Stimulated activated naive CD4-positive, alpha-beta T cell treated with Interleukin-2 at 50 U/mL for 16 hours (primary cell): Measurements from ENCODE around the gene PRRC2B.
A peak's percentile ranks its signal among the peaks of the same experiment; 100 is the strongest.

ENCODE experiments used
- DNase-seq: peaks from one replicate; lab custom pipeline; 2025; lab: John Stamatoyannopoulos, UW

Gene PRRC2B

GRCh38 chr9:131516930-131517329 lies 123.0 kb downstream of the PRRC2B start:
- DNase-seq: no peak

GRCh38 chr9:131517761-131518190 lies 123.9 kb downstream of the PRRC2B start:
- DNase-seq: no peak

DNA sequence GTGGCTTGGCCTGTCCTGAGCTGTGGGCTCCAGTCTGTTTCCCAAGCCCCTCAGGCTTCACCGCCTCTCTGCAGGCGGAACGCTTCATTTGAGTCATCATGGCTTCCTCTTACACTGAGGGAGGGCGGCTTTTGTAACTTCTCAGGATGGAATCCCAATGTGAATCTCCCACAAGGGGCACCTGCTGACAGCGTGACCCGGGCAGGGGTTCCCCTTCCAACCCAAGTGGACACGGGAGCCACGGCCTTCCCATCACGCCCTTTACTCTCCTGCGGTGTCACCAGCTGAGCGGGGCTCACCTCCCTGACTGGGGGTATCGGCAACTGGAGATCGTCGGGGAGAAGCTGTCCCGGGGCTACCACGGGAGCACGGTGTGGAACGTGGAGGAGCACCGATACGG lies 124.7 kb downstream of the PRRC2B start:
- no peak for DNase-seq

DNA sequence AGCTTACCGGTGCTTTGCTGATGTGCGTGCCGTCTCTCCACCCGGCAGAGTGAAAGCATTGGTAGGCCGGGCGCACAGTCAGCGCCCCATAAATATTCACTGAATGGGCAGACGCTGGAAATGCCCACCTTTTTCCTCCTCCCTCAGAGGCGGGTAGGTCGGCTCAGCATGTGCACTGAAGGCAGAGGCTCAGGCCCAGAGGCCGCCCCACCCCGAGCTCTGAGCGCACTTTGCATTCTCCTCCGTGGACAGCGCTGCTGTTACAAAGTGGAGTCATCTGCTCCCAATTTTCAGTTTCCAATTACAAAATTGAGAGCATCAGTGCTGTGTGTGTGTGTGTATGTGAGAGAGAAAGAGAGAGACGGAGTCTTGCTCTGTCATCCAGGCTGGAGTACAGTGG lies 126.6 kb downstream of the PRRC2B start:
- DNase-seq: no peak

DNA sequence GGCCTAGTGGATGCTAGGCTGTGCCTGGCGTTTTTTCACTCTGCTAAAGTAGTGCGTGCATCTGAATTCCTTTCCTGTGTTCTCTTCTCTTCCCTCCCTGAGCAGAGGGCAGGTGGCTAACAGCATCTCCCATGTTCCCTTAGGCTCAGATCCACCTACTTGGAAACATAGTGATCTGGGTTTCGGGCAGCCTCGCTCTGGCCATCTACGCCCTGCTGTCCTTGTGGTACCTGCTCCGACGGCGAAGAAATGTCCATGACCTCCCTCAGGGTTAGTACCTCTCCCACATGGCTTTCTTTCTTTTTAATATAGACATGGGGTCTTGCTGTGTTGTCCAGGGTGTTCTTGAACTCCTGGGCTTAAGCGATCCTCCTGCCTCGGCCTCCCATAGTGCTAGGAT lies 127.3 kb downstream of the PRRC2B start:
- DNase-seq: no peak

- no peak for DNase-seq
Measured at GRCh38 chr9:131521822-131522221, 127.9 kb downstream of the PRRC2B start.

- DNase-seq: no peak
Measured at GRCh38 chr9:131522257-131523085, 128.6 kb downstream of the PRRC2B start.

GRCh38 chr9:131523086-131523388 lies 129.2 kb downstream of the PRRC2B start:
- no peak for DNase-seq

- DNase-seq: no peak
Measured at GRCh38 chr9:131523451-131524435, 129.9 kb downstream of the PRRC2B start.

DNA sequence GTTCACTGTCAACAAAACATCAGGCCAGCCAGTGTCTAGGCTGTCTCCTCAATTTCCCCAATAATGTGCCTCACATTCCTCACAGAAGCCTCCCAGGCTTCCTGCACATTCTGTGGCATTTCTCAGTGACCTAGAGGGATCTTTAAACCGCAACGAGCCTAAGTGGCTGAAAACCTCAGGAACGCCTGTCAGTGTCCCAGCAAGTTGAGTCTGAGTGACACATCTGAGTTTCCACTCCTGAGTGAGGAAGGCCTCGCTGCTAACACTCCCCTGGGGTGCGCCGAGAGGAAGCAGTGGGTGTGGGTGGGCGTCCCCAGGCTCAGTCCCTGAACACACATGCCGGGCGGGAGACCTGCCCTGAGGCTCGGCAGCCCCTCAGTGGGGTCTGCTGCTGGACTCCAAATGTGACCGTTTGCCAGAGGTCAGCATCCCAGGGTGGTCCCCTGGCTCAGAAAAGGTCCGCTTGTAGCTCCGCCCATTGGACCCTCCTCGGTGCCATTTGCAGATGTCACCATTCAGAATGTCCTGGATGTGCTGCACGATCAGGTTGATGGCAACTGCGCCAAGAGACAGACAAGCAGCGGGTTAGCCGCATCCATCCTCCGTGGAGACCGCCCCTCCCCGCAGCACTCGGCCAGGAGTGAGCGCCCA lies 130.9 kb downstream of the PRRC2B start:
- DNase-seq: no peak

- DNase-seq: no peak
Measured at GRCh38 chr9:131525643-131526565, 132.0 kb downstream of the PRRC2B start.

- DNase-seq: no peak
Measured at GRCh38 chr9:131528186-131528585, 134.3 kb downstream of the PRRC2B start.

DNA sequence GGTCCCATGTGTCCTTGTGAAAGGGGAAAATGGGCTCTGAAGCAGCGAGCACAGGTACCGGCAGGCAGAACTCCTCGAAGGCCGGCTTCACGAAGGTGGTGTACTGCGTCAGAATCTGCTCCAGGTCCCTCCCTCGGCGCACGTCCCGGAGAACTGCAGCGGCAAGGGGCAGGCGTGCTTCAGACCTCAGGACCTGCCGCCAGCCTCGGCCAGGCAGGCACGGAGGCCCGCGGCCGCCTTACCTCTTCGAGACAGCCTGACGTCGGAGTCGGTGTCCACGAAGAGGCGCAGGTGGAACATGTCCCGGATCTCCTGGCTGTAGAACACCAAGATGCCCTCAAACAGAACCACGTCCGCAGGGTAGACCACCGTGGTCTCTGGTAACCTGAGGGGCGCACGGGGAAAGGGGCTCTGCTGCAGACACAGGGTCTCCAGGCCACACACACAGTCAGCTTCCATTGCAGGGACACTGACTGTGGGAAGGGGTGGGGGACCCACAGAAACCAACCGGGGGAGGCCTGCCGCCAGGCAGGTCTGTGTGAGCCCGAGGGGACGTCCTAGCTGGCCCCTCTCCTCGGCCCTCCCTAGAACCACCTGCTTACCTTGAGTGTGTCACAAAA lies 135.1 kb downstream of the PRRC2B start:
- DNase-seq: no peak

DNA sequence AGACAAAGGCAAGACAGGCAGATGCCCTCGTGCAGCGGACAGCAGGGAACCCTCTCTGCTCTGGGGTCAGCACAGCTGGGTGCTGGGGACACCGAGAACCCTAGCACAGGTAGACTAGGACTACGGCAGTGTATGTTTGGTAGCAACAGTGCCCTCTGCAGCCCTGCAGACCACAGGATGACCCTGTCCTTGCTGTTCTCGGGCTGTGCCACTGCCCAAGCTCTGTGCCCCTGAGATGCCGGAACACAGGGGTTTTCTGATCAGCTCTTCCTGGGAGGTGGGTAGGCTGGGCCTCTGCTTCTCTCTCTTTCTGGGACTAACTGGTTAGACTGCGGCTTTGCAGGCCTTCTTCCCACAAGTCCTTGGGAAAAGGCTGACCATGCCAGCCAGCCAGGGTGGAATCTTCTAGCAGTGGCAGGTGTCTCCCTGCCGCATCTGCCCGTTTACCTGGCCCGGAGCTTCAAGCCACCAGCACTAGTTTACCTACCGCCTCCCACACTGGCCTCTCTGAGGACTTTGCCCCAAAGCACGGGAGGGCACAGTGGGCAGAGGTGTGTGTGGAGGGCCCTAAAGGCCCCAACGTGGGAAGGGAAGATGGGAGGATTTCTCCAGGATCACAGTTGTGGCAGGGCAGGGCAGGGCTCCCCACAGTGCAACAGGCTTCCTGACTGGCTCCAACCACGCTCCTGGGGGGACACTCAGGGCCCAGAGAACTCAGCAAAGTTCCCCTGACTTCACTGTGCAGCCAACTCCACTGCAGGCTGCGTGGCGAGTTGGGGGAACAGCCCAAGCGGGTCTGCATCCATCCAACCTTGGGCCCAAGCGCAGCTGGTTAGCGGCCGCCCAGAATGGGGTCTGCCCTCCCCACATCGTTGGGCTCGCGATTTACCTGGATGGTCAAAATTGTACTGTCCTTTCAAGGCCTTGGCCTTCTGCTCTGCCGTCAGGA lies 136.0 kb downstream of the PRRC2B start:
- DNase-seq: no peak

GRCh38 chr9:131530546-131530919 lies 136.6 kb downstream of the PRRC2B start:
- no peak for DNase-seq

DNA sequence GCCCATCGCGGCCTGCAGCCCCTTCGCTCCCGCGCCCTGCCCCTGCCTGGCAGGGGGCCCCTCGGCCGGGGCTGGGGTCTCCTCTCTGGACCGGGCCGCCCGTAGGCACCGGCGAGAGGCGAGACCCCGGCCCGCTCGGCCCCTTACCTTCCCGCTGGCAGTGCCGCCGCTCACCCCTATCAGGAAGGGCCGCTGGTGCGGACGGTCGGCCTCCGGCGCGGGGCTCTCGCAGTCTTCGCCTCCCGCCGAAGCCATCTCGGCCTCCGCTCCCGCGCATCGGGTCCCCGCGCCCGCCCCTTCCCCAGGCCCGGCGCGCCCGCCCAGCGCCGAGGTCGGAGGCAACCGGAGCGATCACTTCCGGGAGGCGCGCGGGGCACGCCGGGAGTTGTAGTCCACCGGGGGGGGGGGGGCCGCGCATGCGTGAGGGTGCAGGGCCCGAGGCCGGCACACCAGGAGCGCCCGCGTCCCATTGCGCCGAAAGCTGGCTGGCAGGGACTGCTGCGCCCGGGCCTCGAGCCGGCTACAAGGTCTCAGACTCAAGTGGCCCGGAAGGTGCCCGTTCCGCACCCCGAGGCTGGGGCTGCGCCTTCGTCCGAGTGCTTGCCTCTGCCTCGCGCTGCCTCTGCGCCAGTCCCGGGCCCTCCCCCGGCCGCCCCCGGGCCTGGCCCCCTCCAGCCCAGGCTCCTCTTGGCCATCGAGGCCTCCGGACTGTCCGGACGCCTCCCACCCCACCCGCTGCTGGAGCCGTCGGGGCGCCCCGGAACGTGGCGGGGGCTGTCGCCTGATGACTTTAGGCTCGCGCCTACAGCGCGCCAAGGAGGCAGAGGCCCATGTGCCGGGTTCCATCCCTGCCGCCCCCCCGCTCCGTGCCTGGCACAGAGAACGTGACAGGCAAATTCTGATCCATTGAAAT lies 137.3 kb downstream of the PRRC2B start, which contains the start of gene UCK1:
Gene UCK1, minus strand, starts transcription at position 344 of the 913 bp plus-strand sequence. Its CDS starts 89 bp downstream, at position 255.
- peak; percentile 68 for DNase-seq

GRCh38 chr9:131534721-131535237 lies 140.9 kb downstream of the PRRC2B start:
- no peak for DNase-seq

DNA sequence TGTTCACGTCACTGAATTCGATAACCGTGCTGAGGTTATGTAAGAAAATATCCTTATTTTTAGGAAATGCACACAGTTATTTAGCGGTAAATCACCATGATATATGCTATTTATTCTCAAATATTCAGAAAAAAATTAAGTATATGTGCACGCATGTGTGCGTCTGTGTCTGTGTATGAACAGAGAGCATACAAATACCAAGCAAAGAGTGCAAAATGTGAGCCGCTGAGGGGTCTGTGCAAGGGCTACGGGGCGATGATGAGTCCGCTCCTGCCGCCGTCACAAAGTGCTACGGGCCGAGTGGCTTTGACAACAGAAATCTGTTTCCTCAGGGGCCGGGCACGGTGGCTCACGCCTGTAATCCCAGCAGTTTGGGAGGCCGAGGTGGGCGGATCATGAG lies 144.1 kb downstream of the PRRC2B start:
- no peak for DNase-seq
